GM23338 (cell line): ENCODE data around the gene ST7L. TPM values are rescaled to one million over a fixed set of nuclear protein-coding genes. Genes with fewer than 3 reads are reported as not detected.

Source experiments
- ATAC-seq: fragments of 200-7000 bp; cut with Tn5 transposase; 3 replicates; pipeline ENCODE4 v1.9.1; 2020
- DNase-seq: peaks from one replicate; pipeline ENCODE4 v3.0.0-alpha.2; 2015; ENCODE audit warnings: low spot score
- H2AFZ ChIP-seq: fragments of 200-600 bp; sonication (generic); 2 replicates; pipeline ENCODE4 v1.8.0; 2016; ENCODE audit warnings: antibody characterized with exemption, mild to moderate bottlenecking, moderate library complexity
- H3F3A ChIP-seq: fragments of 200-600 bp; sonication (generic); replicated peaks from 2 replicates; pipeline ENCODE4 v1.8.0; 2017; ENCODE audit warnings: antibody characterized with exemption, mixed run types, low read depth
- H3K27ac ChIP-seq: fragments of 200-600 bp; sonication (generic); 2 replicates; pipeline ENCODE4 v1.6.1; 2016; ENCODE audit warnings: low read depth
- H3K27me3 ChIP-seq: fragments of 200-600 bp; sonication (generic); 2 replicates; pipeline ENCODE4 v1.8.0; 2016; ENCODE audit warnings: mild to moderate bottlenecking, mixed run types, moderate library complexity; ENCODE audit not compliant: insufficient read depth
- H3K36me3 ChIP-seq: fragments of 200-600 bp; sonication (generic); 2 replicates; pipeline ENCODE4 v1.8.0; 2016; ENCODE audit warnings: mild to moderate bottlenecking; ENCODE audit not compliant: insufficient read depth
- H3K4me1 ChIP-seq: fragments of 200-600 bp; sonication (generic); 2 replicates; pipeline ENCODE4 v1.8.0; 2016; ENCODE audit warnings: mild to moderate bottlenecking, moderate library complexity; ENCODE audit not compliant: insufficient read depth
- H3K4me2 ChIP-seq: fragments of 200-600 bp; sonication (generic); 2 replicates; pipeline ENCODE4 v1.7.1; 2017; ENCODE audit warnings: mixed run types
- H3K4me3 ChIP-seq: fragments of 200-600 bp; sonication (generic); 2 replicates; pipeline ENCODE4 v1.6.1; 2016; ENCODE audit warnings: mixed run types
- H3K79me2 ChIP-seq: fragments of 200-600 bp; sonication (generic); replicated peaks from 2 replicates; pipeline ENCODE4 v1.8.0; 2017; ENCODE audit warnings: mild to moderate bottlenecking; ENCODE audit not compliant: insufficient read depth
- H3K9me2 ChIP-seq: fragments of 200-600 bp; sonication (generic); 2 replicates; pipeline ENCODE4 v1.8.0; 2017; ENCODE audit not compliant: insufficient read depth
- H4K20me1 ChIP-seq: fragments of 200-600 bp; sonication (generic); replicated peaks from 2 replicates; pipeline ENCODE4 v1.8.0; 2017; ENCODE audit warnings: mild to moderate bottlenecking; ENCODE audit not compliant: insufficient read depth
- H3K27ac Mint-ChIP-seq: 2 replicates; pipeline ENCODE4 v1.8.0; 2020; ENCODE audit warnings: inconsistent platforms, mild to moderate bottlenecking, moderate library complexity, mixed read lengths
- H3K27me3 Mint-ChIP-seq: 3 replicates; pipeline ENCODE4 v1.8.0; 2022; ENCODE audit warnings: low read depth, mild to moderate bottlenecking, moderate library complexity, mixed read lengths, inconsistent platforms; ENCODE audit not compliant: insufficient read depth, poor library complexity
- H3K36me3 Mint-ChIP-seq: 3 replicates; pipeline ENCODE4 v1.8.0; 2021; ENCODE audit warnings: low read depth, mild to moderate bottlenecking, inconsistent platforms, moderate library complexity, mixed read lengths
- H3K4me1 Mint-ChIP-seq: 3 replicates; pipeline ENCODE4 v1.8.0; 2020; ENCODE audit warnings: mild to moderate bottlenecking, inconsistent platforms, mixed read lengths
- H3K4me3 Mint-ChIP-seq: 3 replicates; pipeline ENCODE4 v1.8.0; 2021; ENCODE audit warnings: moderate library complexity, mild to moderate bottlenecking, inconsistent platforms, mixed read lengths
- H3K9me3 Mint-ChIP-seq: 3 replicates; pipeline ENCODE4 v1.8.0; 2020; ENCODE audit warnings: moderate library complexity, mild to moderate bottlenecking, inconsistent platforms, mixed read lengths
- CREB1 ChIP-seq: fragments of 250-450 bp; sonication (Bioruptor Pico); IDR thresholded peaks from 2 replicates; pipeline ENCODE4 v1.5.0; 2020; ENCODE audit warnings: low read depth, mild to moderate bottlenecking, moderate library complexity
- CTCF ChIP-seq, 2 experiments: fragments of 200-600 bp in 1 of 2; sonication (generic) in 1 of 2; conservative IDR thresholded peaks; 2 replicates each; pipeline versions ENCODE4 v1.5.1 to v1.6.1; 2016 to 2017; ENCODE audit warnings: antibody characterized with exemption in 2 of 2, low read depth in 2 of 2, mild to moderate bottlenecking in 2 of 2, moderate library complexity in 1 of 2
- EZH2 ChIP-seq: fragments of 200-600 bp; sonication (generic); IDR thresholded peaks from one replicate; pipeline ENCODE4 v1.8.0; 2017; ENCODE audit warnings: antibody characterized with exemption, mild to moderate bottlenecking, low read depth; ENCODE audit not compliant: unreplicated experiment
- EZH2phosphoT487 ChIP-seq: fragments of 200-600 bp; sonication (generic); IDR thresholded peaks from one replicate; pipeline ENCODE4 v1.8.1; 2018; ENCODE audit warnings: antibody characterized with exemption; ENCODE audit not compliant: unreplicated experiment
- JUNB ChIP-seq: IDR thresholded peaks from one replicate; pipeline ENCODE4 v1.6.1; 2016; ENCODE audit warnings: antibody characterized with exemption; ENCODE audit not compliant: unreplicated experiment
- NANOG ChIP-seq: IDR thresholded peaks from 2 replicates; pipeline ENCODE4 v1.6.1; 2016; ENCODE audit warnings: antibody characterized with exemption, borderline replicate concordance
- STAT1 ChIP-seq: IDR thresholded peaks from one replicate; pipeline ENCODE4 v1.6.1; 2016; ENCODE audit warnings: antibody characterized with exemption; ENCODE audit not compliant: unreplicated experiment
- ZNF114 ChIP-seq: fragments of 250-450 bp; sonication (Bioruptor Pico); IDR thresholded peaks from 2 replicates; pipeline ENCODE4 v1.5.0; 2020; ENCODE audit warnings: mild to moderate bottlenecking, moderate library complexity
- ZNF331 ChIP-seq: fragments of 250-450 bp; sonication (Bioruptor Pico); IDR thresholded peaks from 2 replicates; pipeline ENCODE4 v1.5.0; 2020; ENCODE audit warnings: low read depth, mild to moderate bottlenecking, moderate library complexity
- ZNF462 ChIP-seq: fragments of 250-450 bp; sonication (Bioruptor Pico); IDR thresholded peaks from 2 replicates; pipeline ENCODE4 v1.5.0; 2020; ENCODE audit warnings: mild to moderate bottlenecking, moderate library complexity
- polyA plus RNA-seq: library from polyadenylated mRNA; unstranded; fragments of >200 nt; fragmentation: Nextera tagmentation; extraction: Ambion mirVana; gene quantifications from 2 replicates; pipeline ENCODE4 v1.2.1, GENCODE V29; 2016
- total RNA-seq: library from RNA; depleted of rRNA; stranded (reverse); fragments of >200 nt; shearing (Covaris generic); gene quantifications from 2 replicates; pipeline ENCODE4 v1.2.3, GENCODE V29; 2014
- TF ChIP-seq, protein P1 (sequence below): IDR thresholded peaks from one replicate; pipeline ENCODE4 v1.6.1; 2018; ENCODE audit warnings: antibody characterized with exemption; ENCODE audit not compliant: unreplicated experiment
- TF ChIP-seq, protein P2 (sequence below): IDR thresholded peaks from 2 replicates; pipeline ENCODE4 v1.6.1; 2016; ENCODE audit warnings: antibody characterized with exemption

The ST7L gene
- total and polyA plus RNA-seq, 2 experiments from 2014 or later: 18.2 to 21.0 TPM

- H3F3A ChIP-seq: 0 out of 2 replicates have a peak, but pooled peaks cover 4% of the 10 kb centered on the region
- no peak overlapping the region for H3K4me3 ChIP-seq
- H3K27me3 ChIP-seq: no peaks in the 10 kb centered on the region
- H2AFZ ChIP-seq: no peak overlapping the region
- H3K9me2 ChIP-seq: no peaks in the 10 kb centered on the region
- H3K4me1 Mint-ChIP-seq: no peaks in the 10 kb centered on the region
- no peak overlapping the region for H3K4me2 ChIP-seq
- peaks cover 6% of the 10 kb centered on the region; the same call in 1 of the 2 replicates for H4K20me1 ChIP-seq
- no peak overlapping the region for H3K27ac ChIP-seq
- DNase-seq (no peak), ATAC-seq (no peak)
- no peaks in the 10 kb centered on the region for H3K79me2 ChIP-seq
- no peak overlapping the region for H3K27ac Mint-ChIP-seq
- no peaks in the 10 kb centered on the region for H3K27me3 Mint-ChIP-seq
- TF ChIP-seq ZNF331 (CRISPR knock-in tag) (no peak), CREB1 (CRISPR knock-in tag) (no peak), EZH2phosphoT487 (no peak), JUNB (no peak), CTCF (conservative IDR thresholded peaks at IDR 0.05; ENCODE audit: low read depth in 2 of 2) (no peak), ZNF114 (CRISPR knock-in tag) (no peak), STAT1 (no peak), NANOG (no peak), ZNF462 (CRISPR knock-in tag) (no peak), EZH2 (no peak)
- TF ChIP-seq, protein P1, sequence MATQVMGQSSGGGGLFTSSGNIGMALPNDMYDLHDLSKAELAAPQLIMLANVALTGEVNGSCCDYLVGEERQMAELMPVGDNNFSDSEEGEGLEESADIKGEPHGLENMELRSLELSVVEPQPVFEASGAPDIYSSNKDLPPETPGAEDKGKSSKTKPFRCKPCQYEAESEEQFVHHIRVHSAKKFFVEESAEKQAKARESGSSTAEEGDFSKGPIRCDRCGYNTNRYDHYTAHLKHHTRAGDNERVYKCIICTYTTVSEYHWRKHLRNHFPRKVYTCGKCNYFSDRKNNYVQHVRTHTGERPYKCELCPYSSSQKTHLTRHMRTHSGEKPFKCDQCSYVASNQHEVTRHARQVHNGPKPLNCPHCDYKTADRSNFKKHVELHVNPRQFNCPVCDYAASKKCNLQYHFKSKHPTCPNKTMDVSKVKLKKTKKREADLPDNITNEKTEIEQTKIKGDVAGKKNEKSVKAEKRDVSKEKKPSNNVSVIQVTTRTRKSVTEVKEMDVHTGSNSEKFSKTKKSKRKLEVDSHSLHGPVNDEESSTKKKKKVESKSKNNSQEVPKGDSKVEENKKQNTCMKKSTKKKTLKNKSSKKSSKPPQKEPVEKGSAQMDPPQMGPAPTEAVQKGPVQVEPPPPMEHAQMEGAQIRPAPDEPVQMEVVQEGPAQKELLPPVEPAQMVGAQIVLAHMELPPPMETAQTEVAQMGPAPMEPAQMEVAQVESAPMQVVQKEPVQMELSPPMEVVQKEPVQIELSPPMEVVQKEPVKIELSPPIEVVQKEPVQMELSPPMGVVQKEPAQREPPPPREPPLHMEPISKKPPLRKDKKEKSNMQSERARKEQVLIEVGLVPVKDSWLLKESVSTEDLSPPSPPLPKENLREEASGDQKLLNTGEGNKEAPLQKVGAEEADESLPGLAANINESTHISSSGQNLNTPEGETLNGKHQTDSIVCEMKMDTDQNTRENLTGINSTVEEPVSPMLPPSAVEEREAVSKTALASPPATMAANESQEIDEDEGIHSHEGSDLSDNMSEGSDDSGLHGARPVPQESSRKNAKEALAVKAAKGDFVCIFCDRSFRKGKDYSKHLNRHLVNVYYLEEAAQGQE: no peak
- TF ChIP-seq, protein P2, sequence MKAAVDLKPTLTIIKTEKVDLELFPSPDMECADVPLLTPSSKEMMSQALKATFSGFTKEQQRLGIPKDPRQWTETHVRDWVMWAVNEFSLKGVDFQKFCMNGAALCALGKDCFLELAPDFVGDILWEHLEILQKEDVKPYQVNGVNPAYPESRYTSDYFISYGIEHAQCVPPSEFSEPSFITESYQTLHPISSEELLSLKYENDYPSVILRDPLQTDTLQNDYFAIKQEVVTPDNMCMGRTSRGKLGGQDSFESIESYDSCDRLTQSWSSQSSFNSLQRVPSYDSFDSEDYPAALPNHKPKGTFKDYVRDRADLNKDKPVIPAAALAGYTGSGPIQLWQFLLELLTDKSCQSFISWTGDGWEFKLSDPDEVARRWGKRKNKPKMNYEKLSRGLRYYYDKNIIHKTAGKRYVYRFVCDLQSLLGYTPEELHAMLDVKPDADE: no peak
- peaks cover 6% of the 10 kb centered on the region; the same call in 1 of the 2 replicates for H3K36me3 ChIP-seq
- no peaks in the 10 kb centered on the region for H3K4me1 ChIP-seq
- no peak overlapping the region for H3K4me3 Mint-ChIP-seq
- no peaks in the 10 kb centered on the region for H3K9me3 Mint-ChIP-seq
- H3K36me3 Mint-ChIP-seq: peaks cover 8% of the 10 kb centered on the region
Observed at GRCh38 chr1:112599477-112599876, 19.5 kb downstream of the ST7L start.
